Measurements from ENCODE around the gene SAE1.
"Not testable (repeated sequence)": the region's sequence is repeated elsewhere in the genome, so short reads cannot be mapped to it uniquely, and the experiment has no call there.

SAE1 gene

DNA sequence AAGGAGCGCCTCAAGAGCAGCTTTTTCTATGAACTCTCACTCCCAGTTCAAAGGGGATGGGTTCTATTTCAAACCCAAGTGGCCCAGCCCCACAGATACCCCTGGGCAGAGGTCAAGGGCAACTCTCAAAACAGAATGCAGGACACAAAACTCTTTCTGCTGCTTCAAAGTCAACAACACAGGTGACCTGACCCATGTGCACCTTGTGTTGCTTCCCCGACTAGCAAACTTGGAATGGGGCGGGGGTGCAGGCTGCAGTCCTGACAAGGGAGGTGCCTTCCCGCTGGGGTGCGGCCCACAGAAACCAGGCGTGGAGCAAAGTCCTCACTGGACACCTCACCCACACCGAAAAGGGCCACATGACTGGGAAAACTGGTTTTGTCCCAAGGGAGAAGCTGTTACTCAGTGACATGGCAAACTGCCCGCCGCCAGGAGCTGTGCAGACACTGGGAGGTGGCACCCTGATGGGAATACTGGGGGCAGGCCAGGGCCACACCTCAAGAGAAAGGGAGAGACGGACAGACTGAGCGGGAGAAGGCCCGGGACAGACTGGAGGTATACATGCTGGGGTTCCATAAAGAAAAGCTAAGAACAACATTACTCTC lies 34.4 kb upstream of the SAE1 start:
- peaks cover 44% of the 10 kb centered on the region for H3K4me1 ChIP-seq (ENCODE audit: insufficient read depth, low read length)
- peaks cover 29% of the 10 kb centered on the region for H3K36me3 ChIP-seq (ENCODE audit: insufficient read depth, low read length)
- H3K27me3 ChIP-seq (ENCODE audit: control insufficient read depth in 1 of 2, insufficient read depth in 2 of 2, low read length in 2 of 2) = no peaks in the 10 kb centered on the region
- H3K4me3 ChIP-seq (ENCODE audit: low read depth in 1 of 2, low read length in 2 of 2) = no peak overlapping the region
- H3K27ac ChIP-seq (ENCODE audit: low read depth, low read length) = no peak overlapping the region
- H3K9ac ChIP-seq (ENCODE audit: low read length) = no peak overlapping the region
- H3K9me3 ChIP-seq (ENCODE audit: low read length) = no peaks in the 10 kb centered on the region

DNA sequence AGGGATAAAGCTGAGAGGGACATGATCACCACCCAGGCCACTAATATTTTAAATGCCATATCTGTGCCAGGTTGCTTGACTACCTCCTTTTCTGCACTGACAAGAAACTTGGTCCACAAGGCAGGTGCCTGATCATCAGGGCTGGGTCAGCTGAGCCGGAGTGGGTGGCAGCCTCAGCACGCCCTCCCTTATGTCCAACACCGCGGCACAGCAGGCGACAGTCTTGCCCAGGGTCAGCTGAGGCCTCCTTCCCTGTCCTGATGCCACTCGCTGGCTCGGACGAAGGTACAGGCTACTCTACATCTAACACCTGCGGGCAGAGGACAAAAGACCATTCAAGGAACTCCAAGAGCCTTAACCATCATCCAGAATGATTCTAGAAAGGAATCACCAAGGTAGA lies 33.9 kb upstream of the SAE1 start:
- Histone ChIP-seq H3K27ac (ENCODE audit: low read depth, low read length) (no peak overlapping the region), H3K36me3 (ENCODE audit: insufficient read depth, low read length) (peaks cover 29% of the 10 kb centered on the region), H3K9me3 (ENCODE audit: low read length) (no peaks in the 10 kb centered on the region), H3K4me3 (ENCODE audit: low read depth in 1 of 2, low read length in 2 of 2) (no peak overlapping the region), H3K4me1 (ENCODE audit: insufficient read depth, low read length) (peaks cover 44% of the 10 kb centered on the region), H3K27me3 (ENCODE audit: control insufficient read depth in 1 of 2, insufficient read depth in 2 of 2, low read length in 2 of 2) (no peaks in the 10 kb centered on the region), H3K9ac (ENCODE audit: low read length) (no peak overlapping the region)

DNA sequence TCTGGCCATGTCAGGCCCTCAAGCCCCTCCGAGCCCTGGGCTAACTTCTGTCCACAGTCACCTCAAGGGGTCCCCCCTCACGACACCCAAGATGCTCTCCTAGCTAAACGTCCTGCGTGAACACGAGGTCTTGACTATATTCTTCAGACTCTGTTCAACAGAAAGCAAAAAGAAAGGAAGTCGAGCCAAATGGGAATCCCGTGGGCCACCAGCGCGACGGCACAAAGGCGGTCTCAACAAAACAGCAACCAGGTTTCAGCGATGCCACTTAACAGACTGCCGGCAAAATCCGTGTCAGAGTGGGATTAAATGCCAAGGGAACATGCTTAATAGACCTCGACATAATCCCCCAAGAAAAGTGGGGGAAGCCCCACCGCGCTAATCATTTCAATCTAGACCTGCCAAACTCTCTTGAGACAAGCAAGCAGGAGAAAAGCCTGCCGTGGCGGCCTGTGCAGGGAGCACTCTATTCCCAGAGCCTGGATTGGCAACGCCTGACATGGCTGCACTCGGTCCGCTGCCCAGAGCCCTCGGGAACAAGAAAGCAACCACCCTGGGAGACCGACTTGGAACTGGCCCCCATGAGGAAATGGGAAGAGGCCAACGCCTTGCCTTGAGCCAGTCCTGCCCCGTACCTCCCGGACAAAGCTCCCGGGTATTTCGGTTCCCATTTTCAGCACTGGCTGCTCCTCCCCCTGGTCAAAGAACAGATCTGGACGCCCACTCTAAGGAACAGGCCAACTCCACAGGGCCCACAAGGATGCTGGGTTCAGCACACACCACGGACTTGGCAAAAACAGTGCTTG lies 33.0 kb upstream of the SAE1 start:
- no peaks in the 10 kb centered on the region for H3K9me3 ChIP-seq (ENCODE audit: low read length)
- H3K27ac ChIP-seq (ENCODE audit: low read depth, low read length) = no peak overlapping the region
- no peak overlapping the region for H3K4me3 ChIP-seq (ENCODE audit: low read depth in 1 of 2, low read length in 2 of 2)
- no peak overlapping the region for H3K9ac ChIP-seq (ENCODE audit: low read length)
- peaks cover 22% of the 10 kb centered on the region for H3K36me3 ChIP-seq (ENCODE audit: insufficient read depth, low read length)
- no peaks in the 10 kb centered on the region for H3K27me3 ChIP-seq (ENCODE audit: control insufficient read depth in 1 of 2, insufficient read depth in 2 of 2, low read length in 2 of 2)
- H3K4me1 ChIP-seq (ENCODE audit: insufficient read depth, low read length) = peaks cover 52% of the 10 kb centered on the region

DNA sequence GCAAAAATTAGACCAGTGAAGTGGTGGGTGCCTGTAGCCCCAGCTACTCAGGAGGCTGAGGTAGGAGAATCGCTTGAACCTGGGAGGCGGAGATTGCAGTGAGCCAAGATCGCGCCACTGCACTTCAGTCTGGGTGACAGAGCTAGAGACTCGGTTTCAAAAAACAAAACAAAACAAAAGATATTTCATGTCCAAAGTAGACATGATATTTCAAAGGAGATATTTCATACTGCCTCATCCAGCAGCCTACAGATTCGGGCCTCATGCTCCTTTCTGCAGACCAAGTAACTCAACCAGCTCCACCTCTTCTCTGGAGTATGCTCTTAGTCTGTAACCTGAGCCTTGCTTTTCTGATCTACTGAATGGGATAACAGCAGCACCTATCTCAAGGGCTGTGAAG lies 32.0 kb upstream of the SAE1 start:
- Histone ChIP-seq H3K9me3 (ENCODE audit: low read length) (no peaks in the 10 kb centered on the region), H3K4me1 (ENCODE audit: insufficient read depth, low read length) (peaks cover 50% of the 10 kb centered on the region), H3K4me3 (ENCODE audit: low read depth in 1 of 2, low read length in 2 of 2) (no peak overlapping the region), H3K27me3 (ENCODE audit: control insufficient read depth in 1 of 2, insufficient read depth in 2 of 2, low read length in 2 of 2) (no peaks in the 10 kb centered on the region), H3K9ac (ENCODE audit: low read length) (no peak overlapping the region), H3K36me3 (ENCODE audit: insufficient read depth, low read length) (peaks cover 22% of the 10 kb centered on the region), H3K27ac (ENCODE audit: low read depth, low read length) (no peak overlapping the region)

DNA sequence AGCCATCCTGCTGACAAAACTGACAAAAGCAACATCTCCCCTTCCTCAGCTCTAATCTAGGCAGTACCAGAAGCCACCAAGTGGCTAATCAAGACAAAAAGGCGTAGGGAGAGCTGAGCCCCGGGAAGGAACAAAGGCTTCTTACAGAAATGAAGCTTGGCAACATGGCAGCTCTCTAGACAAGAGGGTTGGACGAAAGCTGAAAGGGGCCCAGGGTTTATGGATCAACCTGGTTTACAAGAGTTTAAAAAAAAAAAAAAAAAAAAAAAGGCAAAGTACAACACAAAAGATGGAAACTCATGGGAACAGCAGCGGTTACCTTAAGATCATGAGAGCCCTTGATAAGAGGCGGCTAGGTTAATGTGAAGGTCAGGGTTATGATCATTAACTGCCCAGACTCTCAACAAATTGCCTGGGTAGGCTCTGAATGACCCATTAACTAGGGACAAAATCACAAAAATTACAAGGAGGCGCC lies 31.0 kb upstream of the SAE1 start:
- H3K27me3 ChIP-seq (ENCODE audit: control insufficient read depth in 1 of 2, insufficient read depth in 2 of 2, low read length in 2 of 2) = no peaks in the 10 kb centered on the region

DNA sequence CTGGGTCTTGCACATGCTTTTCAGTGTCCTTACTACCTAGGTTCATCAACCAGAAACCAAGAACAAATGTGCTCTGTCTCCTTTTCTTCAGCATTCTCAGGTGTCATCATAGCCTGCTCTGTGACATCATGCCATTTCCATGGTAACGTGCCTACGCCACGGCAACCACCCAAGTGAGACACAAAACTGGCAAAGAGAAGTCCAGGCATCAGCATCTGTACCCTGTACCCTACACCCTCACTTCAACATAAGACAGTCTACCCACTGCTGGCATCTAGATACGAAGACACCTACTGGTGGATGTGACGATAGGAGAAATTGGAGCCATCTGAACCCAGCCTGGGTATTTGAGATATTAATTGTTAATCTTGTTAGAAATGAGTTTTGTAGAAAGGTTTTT lies 30.3 kb upstream of the SAE1 start:
- Histone ChIP-seq H3K36me3 (ENCODE audit: insufficient read depth, low read length) (peaks cover 9% of the 10 kb centered on the region), H3K9me3 (ENCODE audit: low read length) (no peaks in the 10 kb centered on the region), H3K4me3 (ENCODE audit: low read depth in 1 of 2, low read length in 2 of 2) (no peak overlapping the region), H3K9ac (ENCODE audit: low read length) (no peak overlapping the region), H3K4me1 (ENCODE audit: insufficient read depth, low read length) (peaks cover 51% of the 10 kb centered on the region), H3K27ac (ENCODE audit: low read depth, low read length) (no peak overlapping the region), H3K27me3 (ENCODE audit: control insufficient read depth in 1 of 2, insufficient read depth in 2 of 2, low read length in 2 of 2) (no peaks in the 10 kb centered on the region)

More for the DNA sequence above, 31.0 kb upstream of the SAE1 start:
- Histone ChIP-seq H3K4me3 (ENCODE audit: low read depth in 1 of 2, low read length in 2 of 2) (no peak overlapping the region), H3K9me3 (ENCODE audit: low read length) (no peaks in the 10 kb centered on the region), H3K4me1 (ENCODE audit: insufficient read depth, low read length) (peaks cover 51% of the 10 kb centered on the region), H3K27ac (ENCODE audit: low read depth, low read length) (no peak overlapping the region), H3K9ac (ENCODE audit: low read length) (no peak overlapping the region), H3K36me3 (ENCODE audit: insufficient read depth, low read length) (peaks cover 13% of the 10 kb centered on the region)

DNA sequence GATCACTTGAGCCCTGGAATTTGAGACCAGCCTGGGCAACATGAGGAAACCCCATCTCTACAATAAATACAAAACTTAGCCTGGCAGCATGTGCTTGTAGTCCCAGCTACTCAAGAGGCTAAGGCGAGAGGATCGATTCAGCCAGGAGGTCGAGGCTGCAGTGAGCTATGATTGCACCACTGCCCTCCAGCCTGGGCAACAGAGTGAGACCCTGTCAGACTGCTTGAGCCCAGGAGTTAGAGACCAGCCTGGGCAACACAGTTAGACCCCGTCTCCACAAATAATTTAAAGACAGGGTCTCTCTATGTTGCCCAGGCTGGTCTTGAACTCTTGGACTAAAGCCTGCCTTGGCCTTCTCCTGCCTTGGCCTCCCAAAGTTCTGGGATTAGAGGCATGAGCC lies 29.5 kb upstream of the SAE1 start:
- H3K4me1 ChIP-seq (ENCODE audit: insufficient read depth, low read length) = peaks cover 51% of the 10 kb centered on the region
- not testable (repeated sequence) for H3K9ac ChIP-seq (ENCODE audit: low read length); H3K4me3 ChIP-seq (ENCODE audit: low read depth in 1 of 2, low read length in 2 of 2); H3K27ac ChIP-seq (ENCODE audit: low read depth, low read length); H3K36me3 ChIP-seq (ENCODE audit: insufficient read depth, low read length); H3K27me3 ChIP-seq (ENCODE audit: control insufficient read depth in 1 of 2, insufficient read depth in 2 of 2, low read length in 2 of 2); H3K9me3 ChIP-seq (ENCODE audit: low read length)

DNA sequence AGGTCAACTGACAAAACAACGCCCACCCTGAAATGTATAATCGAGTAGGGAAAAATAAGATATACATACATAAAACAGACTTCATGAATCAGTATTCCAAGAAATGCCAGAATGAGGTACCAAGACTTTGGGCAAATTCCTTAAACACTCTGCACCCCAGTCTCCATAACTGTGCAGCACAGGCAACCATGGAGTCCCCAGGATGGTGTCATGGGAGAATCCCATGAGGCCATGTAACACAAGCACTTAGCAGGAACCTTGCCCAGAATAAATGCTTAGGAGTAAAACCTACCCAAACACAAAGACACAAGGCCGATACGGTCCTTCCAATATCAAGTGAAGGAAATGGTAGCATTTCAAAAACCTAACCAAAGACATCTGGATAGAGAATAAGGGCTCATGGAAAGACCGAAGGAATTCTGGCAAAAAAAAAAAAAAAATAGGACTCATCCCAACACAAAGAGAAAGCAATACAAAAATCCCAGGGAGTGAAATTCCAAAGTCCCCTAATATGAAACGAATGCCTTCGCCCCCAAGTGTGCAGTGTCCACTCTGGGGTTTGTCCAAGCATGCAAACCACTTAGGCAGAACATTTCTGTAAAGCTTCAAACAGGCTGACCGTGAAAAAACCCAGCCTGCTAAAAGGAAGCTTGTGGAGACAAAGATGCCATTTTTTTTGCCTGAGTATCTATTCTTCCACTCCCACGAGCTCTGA lies 28.1 kb upstream of the SAE1 start:
- H3K27ac ChIP-seq (ENCODE audit: low read depth, low read length) = no peak overlapping the region
- peaks cover 58% of the 10 kb centered on the region for H3K4me1 ChIP-seq (ENCODE audit: insufficient read depth, low read length)
- H3K4me3 ChIP-seq (ENCODE audit: low read depth in 1 of 2, low read length in 2 of 2) = no peak overlapping the region
- H3K36me3 ChIP-seq (ENCODE audit: insufficient read depth, low read length) = peaks cover 6% of the 10 kb centered on the region
- no peak overlapping the region for H3K9ac ChIP-seq (ENCODE audit: low read length)
- H3K27me3 ChIP-seq (ENCODE audit: control insufficient read depth in 1 of 2, insufficient read depth in 2 of 2, low read length in 2 of 2) = no peaks in the 10 kb centered on the region
- H3K9me3 ChIP-seq (ENCODE audit: low read length) = no peaks in the 10 kb centered on the region

DNA sequence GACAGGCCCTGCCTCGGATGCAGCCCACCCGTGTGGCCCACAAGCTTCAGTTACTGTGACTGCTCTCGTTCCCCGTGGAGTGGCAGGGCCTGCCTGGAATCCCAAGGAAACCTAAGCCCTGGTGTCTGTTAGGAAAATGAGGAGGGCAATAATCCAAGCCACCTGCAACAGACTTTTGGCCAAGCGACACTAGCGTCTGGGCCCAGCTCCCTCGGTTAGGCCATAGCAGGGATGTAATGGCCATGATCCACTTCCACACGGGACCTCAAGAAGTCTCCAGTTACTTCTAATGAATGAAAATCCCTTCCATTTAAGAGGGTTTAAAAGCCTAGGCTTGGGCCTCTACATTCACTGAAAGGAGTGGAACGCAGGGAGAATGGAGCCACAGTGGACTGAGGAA lies 26.0 kb upstream of the SAE1 start:
- H3K27me3 ChIP-seq (ENCODE audit: control insufficient read depth in 1 of 2, insufficient read depth in 2 of 2, low read length in 2 of 2) = no peaks in the 10 kb centered on the region
- no peak overlapping the region for H3K9ac ChIP-seq (ENCODE audit: low read length)
- peaks cover 8% of the 10 kb centered on the region for H3K36me3 ChIP-seq (ENCODE audit: insufficient read depth, low read length)
- H3K9me3 ChIP-seq (ENCODE audit: low read length) = no peaks in the 10 kb centered on the region
- H3K27ac ChIP-seq (ENCODE audit: low read depth, low read length) = no peak overlapping the region
- H3K4me3 ChIP-seq (ENCODE audit: low read depth in 1 of 2, low read length in 2 of 2) = no peak overlapping the region
- H3K4me1 ChIP-seq (ENCODE audit: insufficient read depth, low read length) = peaks cover 60% of the 10 kb centered on the region

DNA sequence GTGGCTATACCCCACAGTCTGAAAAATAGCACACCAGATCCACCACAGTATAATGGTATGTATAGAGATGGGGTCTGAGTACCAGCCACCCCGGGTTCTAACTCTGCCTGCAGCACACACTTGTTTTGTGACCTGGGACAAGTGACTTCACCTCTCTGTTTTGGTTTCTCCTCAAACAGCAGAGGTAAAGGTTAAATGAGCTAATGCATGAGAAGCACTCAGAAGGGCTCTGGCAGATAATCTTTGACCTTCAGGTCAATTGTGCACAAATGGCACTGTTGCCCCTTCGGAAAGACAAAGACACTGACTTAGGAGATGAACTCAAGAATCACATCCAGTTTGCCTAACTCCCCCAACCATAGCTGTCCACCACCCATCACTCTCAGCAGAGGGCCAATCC lies 24.8 kb upstream of the SAE1 start:
- Histone ChIP-seq H3K4me3 (ENCODE audit: low read depth in 1 of 2, low read length in 2 of 2) (peak overlapping the region in 1 of 2 donors; percentile 2), H3K9me3 (ENCODE audit: low read length) (no peaks in the 10 kb centered on the region), H3K4me1 (ENCODE audit: insufficient read depth, low read length) (peaks cover 66% of the 10 kb centered on the region), H3K27me3 (ENCODE audit: control insufficient read depth in 1 of 2, insufficient read depth in 2 of 2, low read length in 2 of 2) (no peaks in the 10 kb centered on the region), H3K36me3 (ENCODE audit: insufficient read depth, low read length) (peaks cover 5% of the 10 kb centered on the region), H3K27ac (ENCODE audit: low read depth, low read length) (peak overlapping the region; percentile 100), H3K9ac (ENCODE audit: low read length) (no peak overlapping the region)

DNA sequence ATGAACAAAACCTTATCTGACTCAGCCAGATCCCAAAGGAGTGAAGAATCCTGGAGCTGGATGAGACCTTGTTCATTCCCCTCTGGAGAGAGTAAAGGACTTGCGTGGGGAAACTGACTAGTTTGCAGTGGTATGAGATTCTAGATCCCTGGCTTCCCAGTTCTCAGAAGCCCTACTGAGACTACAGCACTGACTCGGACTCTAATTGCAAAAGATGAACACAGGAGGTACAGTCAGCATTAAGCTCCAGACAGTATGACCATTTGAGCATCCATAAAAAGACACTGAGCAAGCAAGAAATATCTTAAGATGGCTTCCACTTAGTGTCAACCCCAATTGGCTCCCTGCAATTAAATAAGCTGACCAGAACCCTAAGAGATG lies 23.8 kb upstream of the SAE1 start:
- no peaks in the 10 kb centered on the region for H3K27me3 ChIP-seq (ENCODE audit: control insufficient read depth in 1 of 2, insufficient read depth in 2 of 2, low read length in 2 of 2)
- peaks cover 66% of the 10 kb centered on the region for H3K4me1 ChIP-seq (ENCODE audit: insufficient read depth, low read length)
- H3K9ac ChIP-seq (ENCODE audit: low read length) = peak overlapping the region; percentile 19
- H3K27ac ChIP-seq (ENCODE audit: low read depth, low read length) = peak overlapping the region; percentile 100
- peaks cover 5% of the 10 kb centered on the region for H3K36me3 ChIP-seq (ENCODE audit: insufficient read depth, low read length)
- H3K9me3 ChIP-seq (ENCODE audit: low read length) = no peaks in the 10 kb centered on the region
- peak overlapping the region in 1 of 2 donors; percentile 5 for H3K4me3 ChIP-seq (ENCODE audit: low read depth in 1 of 2, low read length in 2 of 2)
